Testis (tissue), 2 donors: Measurements from ENCODE around the gene SNTG2.

Source experiments
- CTCF ChIP-seq, 3 experiments: fragments of 450-650 bp in 2 of 3; fragments of 200-600 bp in 1 of 3; sonication (generic) in 1 of 3; IDR thresholded peaks; one replicate each; pipeline ENCODE4 v1.5.1; 2016 to 2019; ENCODE audit warnings: antibody characterized with exemption in 3 of 3, mild to moderate bottlenecking in 2 of 3, moderate library complexity in 1 of 3
- POLR2A ChIP-seq: fragments of 450-650 bp; IDR thresholded peaks from one replicate; pipeline ENCODE4 v1.6.1; 2017; ENCODE audit warnings: antibody characterized with exemption, mild to moderate bottlenecking, moderate library complexity

- TF ChIP-seq CTCF (IDR thresholded peaks at IDR 0.05) (no peak), POLR2A (no peak)
These were observed 454.5 kb downstream of the SNTG2 start for GRCh38 chr2:1405124-1405523.
